Measurements from ENCODE around the gene PTPN11. TPM values are rescaled to one million over a fixed set of nuclear protein-coding genes. Genes with fewer than 3 reads are reported as not detected.

Gene PTPN11
- total and polyA plus RNA-seq, 2 of the 8 experiments (the other 6 are each of a cell fraction or from before 2014, with no cell fraction given) = 28.3 to 133 TPM

- TF ChIP-seq BCL11A (IDR thresholded peaks at IDR 0.05; ENCODE audit: low read depth in 2 of 2, low read length in 2 of 2) = no peak
- TF ChIP-seq ATF2 (IDR thresholded peaks at IDR 0.05; ENCODE audit: low read length) = no peak
- no peak for TF ChIP-seq SP2 (IDR thresholded peaks at IDR 0.05; ENCODE audit: low read length)
- no peak for TF ChIP-seq USF2 (IDR thresholded peaks at IDR 0.05; ENCODE audit: low read length)
Observed at GRCh38 chr12:112523856-112524255, 105.1 kb downstream of the PTPN11 start (continued).
